Esophagus (tissue), 2 donors: ENCODE measurements around the gene MAZ. TPM values are rescaled to one million over a fixed set of nuclear protein-coding genes. Genes with fewer than 3 reads are reported as not detected.

Experiments
- H3K27ac ChIP-seq, 2 donors: one replicate each; pipeline ENCODE4 v1.5.1; 2013; ENCODE audit warnings: low read depth in 2 of 2, mild to moderate bottlenecking in 2 of 2, inconsistent platforms in 1 of 2, low read length in 1 of 2, moderate library complexity in 1 of 2
- H3K27me3 ChIP-seq, 2 donors: one replicate each; pipeline ENCODE4 v1.6.1; 2013; ENCODE audit warnings: low read length in 2 of 2, control low read depth in 1 of 2, mild to moderate bottlenecking in 1 of 2; ENCODE audit not compliant: insufficient read depth in 2 of 2, control insufficient read depth in 1 of 2
- H3K36me3 ChIP-seq, 2 donors: one replicate each; pipeline ENCODE4 v1.6.1; 2013; ENCODE audit warnings: low read length in 1 of 2; ENCODE audit not compliant: control insufficient read depth in 2 of 2, insufficient read depth in 2 of 2
- H3K4me1 ChIP-seq, 2 donors: one replicate each; pipeline ENCODE4 v1.6.1; 2013; ENCODE audit warnings: low read length in 1 of 2; ENCODE audit not compliant: control insufficient read depth in 2 of 2, insufficient read depth in 2 of 2
- H3K4me3 ChIP-seq, 2 donors: one replicate each; pipeline ENCODE4 v1.5.1; 2013; ENCODE audit warnings: low read length in 2 of 2, mild to moderate bottlenecking in 2 of 2, low read depth in 1 of 2, moderate library complexity in 1 of 2
- H3K9me3 ChIP-seq, 2 donors: one replicate each; pipeline ENCODE4 v1.6.1; 2013; ENCODE audit warnings: mild to moderate bottlenecking in 2 of 2, low read depth in 1 of 2, low read length in 1 of 2, moderate library complexity in 1 of 2; ENCODE audit not compliant: control insufficient read depth in 2 of 2, insufficient read depth in 1 of 2
- WGBS, 2 donors: extraction: QIAGEN DNeasy Blood & Tissue Kit; methylation state at CpG; one replicate each; pipeline ENCODE4 v1.1.7; 2013; 5-methylcytosine and 5-hydroxymethylcytosine counted together
- polyA plus RNA-seq, 2 donors: library from polyadenylated mRNA; stranded (reverse); fragments of 200-250 nt; gene quantifications; one replicate each; pipeline ENCODE4 v1.2.3, GENCODE V29; 2013
- donor health status: healthy with polysubstance abuse.
- donor health status: Bipolar disorder and iron deficiency.

The MAZ gene
- polyA plus RNA-seq, 2 donors = 95.9 to 111 TPM

DNA sequence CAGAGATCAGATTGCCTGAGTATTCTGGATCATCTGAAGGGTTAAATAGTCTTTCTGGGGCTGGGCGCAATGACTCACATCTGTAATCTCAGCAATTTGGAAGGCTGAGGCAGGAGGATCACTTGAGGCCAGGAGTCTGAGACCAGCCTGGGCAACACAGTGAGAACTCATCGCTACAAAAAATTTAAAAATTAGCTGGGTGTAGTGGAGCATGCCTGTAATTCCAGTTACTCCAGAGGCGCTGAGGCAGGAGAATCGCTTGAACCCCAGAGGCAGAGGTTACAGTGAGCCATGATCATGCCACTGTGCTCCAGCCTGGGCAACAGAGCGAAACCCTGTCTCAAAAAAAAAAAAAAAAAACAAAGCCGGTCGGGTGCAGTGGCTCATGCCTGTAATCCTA lies 29.6 kb downstream of the MAZ start:
- no peaks in the 10 kb centered on the region for H3K27me3 ChIP-seq
- no peaks in the 10 kb centered on the region for H3K9me3 ChIP-seq
- peaks cover 0 to 2% of the 10 kb centered on the region in 2 donors for H3K4me1 ChIP-seq
- H3K4me3 ChIP-seq = no peak overlapping the region
- H3K36me3 ChIP-seq = peaks cover 9 to 41% of the 10 kb centered on the region in 2 donors
- 89 to 95% methylated on average over 7 of the region's 7 CpGs for WGBS, 2 donors
- H3K27ac ChIP-seq = no peak overlapping the region

DNA sequence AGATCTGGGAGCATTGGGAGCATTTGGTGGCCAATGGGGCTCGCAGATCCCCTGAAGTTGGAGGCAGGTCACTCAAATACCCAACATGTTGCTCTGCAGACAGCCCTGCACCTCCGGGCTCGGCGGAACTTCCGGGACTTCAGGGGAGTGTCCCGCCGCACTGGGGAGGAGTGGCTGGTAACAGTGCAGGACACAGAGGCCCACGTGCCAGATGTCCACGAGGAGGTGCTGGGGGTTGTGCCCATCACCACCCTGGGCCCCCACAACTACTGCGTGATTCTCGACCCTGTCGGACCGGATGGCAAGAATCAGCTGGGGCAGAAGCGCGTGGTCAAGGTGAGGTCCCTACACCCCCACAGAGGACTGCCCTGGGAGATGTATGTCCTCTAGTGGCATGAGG lies 30.3 kb downstream of the MAZ start:
- H3K4me3 ChIP-seq = no peak overlapping the region
- WGBS, 2 donors = 87 to 88% methylated on average over 15 of the region's 15 CpGs
- no peak overlapping the region for H3K27ac ChIP-seq
- peaks cover 9 to 46% of the 10 kb centered on the region in 2 donors for H3K36me3 ChIP-seq
- H3K9me3 ChIP-seq = no peaks in the 10 kb centered on the region
- peaks cover 0 to 2% of the 10 kb centered on the region in 2 donors for H3K4me1 ChIP-seq
- no peaks in the 10 kb centered on the region for H3K27me3 ChIP-seq

DNA sequence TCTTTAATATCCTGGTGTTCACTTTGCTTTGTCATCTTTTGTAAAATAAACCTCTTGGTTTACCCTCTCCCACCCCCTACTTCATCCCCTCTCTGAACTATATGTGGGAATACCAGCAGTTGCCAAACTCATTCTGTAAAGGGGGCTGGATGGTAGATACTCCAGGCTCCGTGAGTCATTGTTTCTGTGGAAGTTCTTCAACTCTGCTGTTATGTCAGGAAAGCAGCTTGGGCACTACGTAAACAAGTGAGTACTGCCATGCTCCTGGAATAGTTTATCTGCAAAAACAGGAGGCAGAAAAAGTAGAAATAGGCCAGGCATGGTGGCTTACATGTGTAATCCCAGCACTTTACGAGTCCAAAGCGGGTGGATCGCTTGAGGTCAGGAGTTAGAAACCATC lies 31.5 kb downstream of the MAZ start:
- H3K27me3 ChIP-seq = no peaks in the 10 kb centered on the region
- no peak overlapping the region for H3K27ac ChIP-seq
- H3K4me1 ChIP-seq = peaks cover 0 to 2% of the 10 kb centered on the region in 2 donors
- no peak overlapping the region for H3K4me3 ChIP-seq
- no peaks in the 10 kb centered on the region for H3K9me3 ChIP-seq
- WGBS, 2 donors = 92 to 94% methylated on average over 5 of the region's 5 CpGs
- peaks cover 14 to 50% of the 10 kb centered on the region in 2 donors for H3K36me3 ChIP-seq

DNA sequence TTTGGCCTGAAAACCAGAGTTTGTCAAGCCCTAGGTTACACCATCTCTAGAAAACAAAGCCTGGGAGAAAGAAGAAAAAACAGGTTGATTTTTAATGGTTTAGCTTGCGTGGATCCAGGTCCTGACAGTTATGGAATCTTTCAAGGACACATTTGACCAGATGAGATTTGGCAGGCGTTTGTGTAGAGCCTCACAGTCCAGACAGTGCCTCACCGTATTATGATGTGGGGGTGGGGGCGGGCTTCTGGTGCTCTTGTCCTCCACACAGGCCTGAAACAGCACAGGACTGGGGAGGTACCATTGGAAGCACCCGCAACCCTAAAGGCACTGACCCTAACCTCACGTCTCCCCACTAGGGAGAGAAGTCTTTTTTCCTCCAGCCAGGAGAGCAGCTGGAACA lies 33.5 kb downstream of the MAZ start:
- Histone ChIP-seq H3K4me3 (no peak overlapping the region), H3K27ac (no peak overlapping the region), H3K27me3 (no peaks in the 10 kb centered on the region), H3K36me3 (peaks cover 14 to 45% of the 10 kb centered on the region in 2 donors), H3K4me1 (no peaks in the 10 kb centered on the region), H3K9me3 (no peaks in the 10 kb centered on the region)
- WGBS, 2 donors = 86% methylated on average over 6 of the region's 6 CpGs

DNA sequence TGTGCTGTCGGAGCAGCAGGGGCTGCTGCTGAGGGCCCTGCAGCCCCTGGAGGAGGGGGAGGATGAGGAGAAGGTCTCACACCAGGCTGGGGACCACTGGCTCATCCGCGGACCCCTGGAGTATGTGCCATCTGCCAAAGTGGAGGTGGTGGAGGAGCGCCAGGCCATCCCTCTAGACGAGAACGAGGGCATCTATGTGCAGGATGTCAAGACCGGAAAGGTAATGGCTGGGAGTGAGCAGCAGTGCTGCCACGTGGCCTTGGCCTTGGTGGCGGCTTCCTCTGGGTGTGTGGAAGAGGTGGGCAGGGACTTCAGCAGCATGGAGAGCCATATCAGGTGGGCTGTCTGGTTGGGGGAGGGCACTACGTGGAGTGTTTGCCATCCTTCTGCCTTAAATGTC lies 33.9 kb downstream of the MAZ start:
- H3K36me3 ChIP-seq = peaks cover 14 to 46% of the 10 kb centered on the region in 2 donors
- no peak overlapping the region for H3K27ac ChIP-seq
- no peak overlapping the region for H3K4me3 ChIP-seq
- H3K27me3 ChIP-seq = no peaks in the 10 kb centered on the region
- H3K4me1 ChIP-seq = no peaks in the 10 kb centered on the region
- no peaks in the 10 kb centered on the region for H3K9me3 ChIP-seq
- WGBS, 2 donors = 80 to 90% methylated on average over 10 of the region's 10 CpGs

DNA sequence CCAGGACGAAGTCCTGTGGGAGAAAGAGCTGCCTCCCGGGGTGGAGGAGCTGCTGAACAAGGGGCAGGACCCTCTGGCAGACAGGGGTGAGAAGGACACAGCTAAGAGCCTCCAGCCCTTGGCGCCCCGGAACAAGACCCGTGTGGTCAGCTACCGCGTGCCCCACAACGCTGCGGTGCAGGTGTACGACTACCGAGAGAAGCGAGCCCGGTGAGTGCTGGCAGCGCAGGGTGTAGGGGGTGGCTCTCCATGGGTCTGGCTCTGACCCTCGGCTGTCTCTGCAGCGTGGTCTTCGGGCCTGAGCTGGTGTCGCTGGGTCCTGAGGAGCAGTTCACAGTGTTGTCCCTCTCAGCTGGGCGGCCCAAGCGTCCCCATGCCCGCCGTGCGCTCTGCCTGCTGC lies 35.3 kb downstream of the MAZ start:
- no peaks in the 10 kb centered on the region for H3K9me3 ChIP-seq
- no peak overlapping the region for H3K4me3 ChIP-seq
- H3K4me1 ChIP-seq = no peaks in the 10 kb centered on the region
- WGBS, 2 donors = 91 to 92% methylated on average over 23 of the region's 23 CpGs
- H3K27me3 ChIP-seq = no peaks in the 10 kb centered on the region
- H3K36me3 ChIP-seq = peaks cover 14 to 56% of the 10 kb centered on the region in 2 donors
- H3K27ac ChIP-seq = no peak overlapping the region

DNA sequence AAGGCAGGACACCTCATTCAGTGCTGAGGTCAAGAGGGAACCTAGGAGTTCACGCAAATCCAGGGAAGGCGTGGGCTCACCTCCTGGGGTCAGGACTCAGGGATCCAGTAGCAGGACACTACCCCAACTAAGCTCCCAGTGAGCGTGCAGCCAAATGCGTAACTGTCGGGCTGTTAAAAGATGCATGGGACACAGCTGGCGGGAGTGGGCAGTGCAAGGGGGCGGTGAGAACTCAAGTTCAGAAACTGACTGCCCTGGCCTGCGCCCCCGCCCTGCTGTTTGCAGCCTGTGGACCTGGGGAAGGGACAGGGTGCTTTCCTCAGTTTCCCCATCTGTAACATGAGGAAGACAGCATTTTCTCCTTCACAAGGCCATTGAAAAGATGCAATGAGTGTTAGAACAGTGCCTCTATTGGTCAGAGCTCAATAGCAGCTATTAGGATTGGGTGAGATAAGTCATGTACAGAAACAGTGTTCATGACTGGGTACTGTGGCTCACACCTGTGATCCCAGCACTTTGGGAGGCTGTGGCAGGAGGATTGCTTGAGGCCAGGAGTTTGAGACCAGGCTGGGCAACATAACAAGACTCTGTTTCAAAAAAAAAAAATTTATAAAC lies 36.5 kb downstream of the MAZ start:
- WGBS, 2 donors = 92 to 97% methylated on average over 9 of the region's 9 CpGs
- Histone ChIP-seq H3K9me3 (no peaks in the 10 kb centered on the region), H3K36me3 (peaks cover 22 to 59% of the 10 kb centered on the region in 2 donors), H3K27ac (no peak overlapping the region), H3K27me3 (no peaks in the 10 kb centered on the region), H3K4me1 (no peaks in the 10 kb centered on the region), H3K4me3 (no peak overlapping the region)

DNA sequence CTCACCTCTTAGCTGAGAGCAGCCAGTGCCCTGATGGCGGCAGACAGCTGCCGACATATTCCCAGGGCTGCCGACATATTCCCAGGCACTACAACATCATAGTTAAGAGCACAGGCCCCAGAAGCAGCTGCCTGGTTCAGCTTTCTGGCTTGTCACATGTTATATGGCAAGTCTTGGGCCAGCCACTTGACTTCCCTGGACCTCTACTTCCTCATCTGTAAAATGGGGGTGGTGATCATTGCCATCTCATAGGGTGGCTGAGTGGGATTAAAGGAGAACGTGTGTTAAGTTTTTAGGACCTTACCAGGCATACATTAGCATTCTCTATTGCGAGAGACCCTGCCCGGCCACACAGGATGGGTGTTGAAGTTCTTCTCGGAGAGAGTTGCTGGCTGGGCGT lies 37.6 kb downstream of the MAZ start:
- H3K9me3 ChIP-seq = no peaks in the 10 kb centered on the region
- 92 to 94% methylated on average over 8 of the region's 8 CpGs for WGBS, 2 donors
- H3K4me1 ChIP-seq = no peaks in the 10 kb centered on the region
- H3K27me3 ChIP-seq = no peaks in the 10 kb centered on the region
- H3K27ac ChIP-seq = no peak overlapping the region
- H3K36me3 ChIP-seq = peaks cover 22 to 55% of the 10 kb centered on the region in 2 donors
- H3K4me3 ChIP-seq = no peak overlapping the region

DNA sequence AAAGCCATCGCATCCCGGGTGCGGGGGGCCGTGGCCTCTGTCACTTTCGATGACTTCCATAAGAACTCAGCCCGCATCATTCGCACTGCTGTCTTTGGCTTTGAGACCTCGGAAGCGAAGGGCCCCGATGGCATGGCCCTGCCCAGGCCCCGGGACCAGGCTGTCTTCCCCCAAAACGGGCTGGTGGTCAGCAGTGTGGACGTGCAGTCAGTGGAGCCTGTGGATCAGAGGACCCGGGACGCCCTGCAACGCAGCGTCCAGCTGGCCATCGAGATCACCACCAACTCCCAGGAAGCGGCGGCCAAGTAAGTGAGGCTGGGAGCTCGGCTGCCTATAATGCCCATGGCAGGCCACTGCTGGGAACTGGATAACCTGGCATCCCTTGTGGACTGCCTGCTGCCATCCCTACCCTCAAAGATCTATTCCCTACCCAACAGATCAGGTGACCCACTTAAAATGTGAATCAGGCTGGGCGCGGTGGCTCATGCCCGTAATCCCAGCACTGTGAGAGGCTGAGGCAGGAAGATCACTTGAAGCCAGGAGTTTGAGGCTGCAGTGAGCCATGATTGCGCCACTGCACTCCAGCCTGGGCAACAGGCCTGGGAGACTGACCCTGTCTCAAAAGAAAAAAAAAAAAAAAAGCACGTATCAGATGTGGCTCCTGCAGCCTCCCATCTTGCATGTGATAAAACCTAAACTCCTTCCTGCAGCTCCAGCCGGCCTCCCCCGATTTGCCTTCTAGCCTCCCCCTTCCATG lies 38.4 kb downstream of the MAZ start:
- peaks cover 22 to 53% of the 10 kb centered on the region in 2 donors for H3K36me3 ChIP-seq
- no peak overlapping the region for H3K27ac ChIP-seq

DNA sequence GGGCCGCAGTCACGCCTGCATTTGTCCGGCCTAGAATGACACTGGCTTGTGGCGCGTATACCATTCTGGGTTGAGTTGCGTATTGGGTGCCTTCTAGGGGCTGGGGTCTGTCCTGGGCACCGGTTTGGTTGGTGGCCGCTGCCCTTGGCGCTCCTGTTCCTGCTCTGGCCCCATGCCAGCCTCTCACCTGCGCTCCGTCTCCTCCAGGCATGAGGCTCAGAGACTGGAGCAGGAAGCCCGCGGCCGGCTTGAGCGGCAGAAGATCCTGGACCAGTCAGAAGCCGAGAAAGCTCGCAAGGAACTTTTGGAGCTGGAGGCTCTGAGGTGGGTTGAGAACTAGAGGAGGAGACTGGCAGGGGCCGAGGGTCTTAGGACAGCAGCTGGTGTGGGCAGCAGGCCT lies 39.3 kb downstream of the MAZ start:
- H3K36me3 ChIP-seq = peaks cover 16 to 46% of the 10 kb centered on the region in 2 donors
- H3K27ac ChIP-seq = no peak overlapping the region
- H3K27me3 ChIP-seq = no peaks in the 10 kb centered on the region
- H3K9me3 ChIP-seq = no peaks in the 10 kb centered on the region
- 94 to 95% methylated on average over 18 of the region's 18 CpGs for whole genome bisulfite sequencing, 2 donors
- H3K4me1 ChIP-seq = no peaks in the 10 kb centered on the region
- no peak overlapping the region for H3K4me3 ChIP-seq

More for the DNA sequence above, 38.4 kb downstream of the MAZ start:
- Histone ChIP-seq H3K4me1 (no peaks in the 10 kb centered on the region), H3K9me3 (no peaks in the 10 kb centered on the region), H3K4me3 (no peak overlapping the region), H3K27me3 (no peaks in the 10 kb centered on the region)
- WGBS, 2 donors = 91% methylated on average over 28 of the region's 28 CpGs
